ENCODE results near the gene NOS1AP. TPM values are rescaled to one million over a fixed set of nuclear protein-coding genes. Genes with fewer than 3 reads are reported as not detected.

NOS1AP gene
- total and polyA plus RNA-seq, 8 donors = 2.2 to 6.2 (median 3.3) TPM

- peaks cover 0 to 15% of the 10 kb centered on the region in 2 donors for H3K27me3 ChIP-seq
- ATAC-seq (no peak), DNase-seq (no peak)
- no peak overlapping the region for H3K27ac ChIP-seq
- H3K4me1 ChIP-seq = peaks cover 0 to under 1% of the 10 kb centered on the region in 2 donors
- intact Hi-C loops (cut with DNase I) = no loop called here
- H3K36me3 ChIP-seq = no peaks in the 10 kb centered on the region
- TF ChIP-seq, protein P1, sequence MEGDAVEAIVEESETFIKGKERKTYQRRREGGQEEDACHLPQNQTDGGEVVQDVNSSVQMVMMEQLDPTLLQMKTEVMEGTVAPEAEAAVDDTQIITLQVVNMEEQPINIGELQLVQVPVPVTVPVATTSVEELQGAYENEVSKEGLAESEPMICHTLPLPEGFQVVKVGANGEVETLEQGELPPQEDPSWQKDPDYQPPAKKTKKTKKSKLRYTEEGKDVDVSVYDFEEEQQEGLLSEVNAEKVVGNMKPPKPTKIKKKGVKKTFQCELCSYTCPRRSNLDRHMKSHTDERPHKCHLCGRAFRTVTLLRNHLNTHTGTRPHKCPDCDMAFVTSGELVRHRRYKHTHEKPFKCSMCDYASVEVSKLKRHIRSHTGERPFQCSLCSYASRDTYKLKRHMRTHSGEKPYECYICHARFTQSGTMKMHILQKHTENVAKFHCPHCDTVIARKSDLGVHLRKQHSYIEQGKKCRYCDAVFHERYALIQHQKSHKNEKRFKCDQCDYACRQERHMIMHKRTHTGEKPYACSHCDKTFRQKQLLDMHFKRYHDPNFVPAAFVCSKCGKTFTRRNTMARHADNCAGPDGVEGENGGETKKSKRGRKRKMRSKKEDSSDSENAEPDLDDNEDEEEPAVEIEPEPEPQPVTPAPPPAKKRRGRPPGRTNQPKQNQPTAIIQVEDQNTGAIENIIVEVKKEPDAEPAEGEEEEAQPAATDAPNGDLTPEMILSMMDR (IDR thresholded peaks at IDR 0.05) = no peak
- no peak overlapping the region for H3K4me3 ChIP-seq
- H3K9me3 ChIP-seq = no peaks in the 10 kb centered on the region
Measured at GRCh38 chr1:162397039-162397448, 327.6 kb downstream of the NOS1AP start.

GRCh38 chr1:162397943-162398560 lies 328.6 kb downstream of the NOS1AP start:
- intact Hi-C loops (cut with DNase I) = no loop called here
- no peak for ATAC-seq
- H3K27me3 ChIP-seq = peaks cover 0 to 15% of the 10 kb centered on the region in 2 donors
- no peaks in the 10 kb centered on the region for H3K9me3 ChIP-seq
- H3K4me3 ChIP-seq = no peak overlapping the region
- TF ChIP-seq, protein P1 (IDR thresholded peaks at IDR 0.05) = no peak
- DNase-seq = no peak
- H3K36me3 ChIP-seq = no peaks in the 10 kb centered on the region
- no peak overlapping the region for H3K27ac ChIP-seq
- H3K4me1 ChIP-seq = no peaks in the 10 kb centered on the region

GRCh38 chr1:162398999-162399580 lies 329.6 kb downstream of the NOS1AP start:
- H3K27ac ChIP-seq = no peak overlapping the region
- H3K4me3 ChIP-seq = no peak overlapping the region
- no peaks in the 10 kb centered on the region for H3K9me3 ChIP-seq
- intact Hi-C loops (cut with DNase I) = no loop called here
- H3K36me3 ChIP-seq = no peaks in the 10 kb centered on the region
- no peak for ATAC-seq
- peaks cover 0 to 15% of the 10 kb centered on the region in 2 donors for H3K27me3 ChIP-seq
- no peaks in the 10 kb centered on the region for H3K4me1 ChIP-seq
- TF ChIP-seq, protein P1 (IDR thresholded peaks at IDR 0.05) = no peak
- no peak for DNase-seq

DNA sequence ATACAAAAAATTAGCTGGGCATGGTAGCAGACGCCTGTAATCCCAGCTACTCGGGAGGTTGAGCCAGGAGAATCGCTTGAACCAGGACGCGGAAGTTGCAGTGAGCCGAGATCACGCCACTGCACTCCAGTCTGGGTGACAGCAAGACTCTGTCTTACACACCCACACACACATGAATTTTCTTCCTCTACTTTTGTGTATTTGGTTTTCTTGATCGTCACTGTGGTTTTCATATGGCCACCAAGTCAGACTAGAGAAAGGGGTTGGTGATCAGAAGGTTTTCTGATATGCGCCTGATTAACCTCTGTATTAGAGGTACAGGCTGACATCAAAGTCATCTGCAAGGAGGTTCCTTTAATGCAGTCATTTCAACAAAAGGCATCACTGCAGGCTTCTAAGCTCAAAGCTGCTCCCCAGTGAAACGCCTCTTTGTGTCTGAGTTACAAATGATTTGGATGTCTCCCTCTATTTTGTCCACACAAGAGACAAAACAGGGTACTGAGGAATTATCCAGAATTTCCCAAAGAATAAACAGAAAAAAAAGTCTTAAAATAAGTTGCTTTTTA lies 331.4 kb downstream of the NOS1AP start:
- intact Hi-C loops (cut with DNase I) = no loop called here
- H3K36me3 ChIP-seq = no peaks in the 10 kb centered on the region
- no peak overlapping the region for H3K4me3 ChIP-seq
- H3K27me3 ChIP-seq = peaks cover 0 to 15% of the 10 kb centered on the region in 2 donors
- ATAC-seq = no peak
- no peak overlapping the region for H3K27ac ChIP-seq
- DNase-seq = no peak
- H3K9me3 ChIP-seq = no peaks in the 10 kb centered on the region
- H3K4me1 ChIP-seq = no peaks in the 10 kb centered on the region
- TF ChIP-seq, protein P1 (IDR thresholded peaks at IDR 0.05) = no peak

- intact Hi-C loops (cut with DNase I) = no loop called here
- Histone ChIP-seq H3K4me1 (no peaks in the 10 kb centered on the region), H3K27me3 (no peaks in the 10 kb centered on the region), H3K27ac (no peak overlapping the region), H3K4me3 (no peak overlapping the region), H3K9me3 (no peaks in the 10 kb centered on the region), H3K36me3 (no peaks in the 10 kb centered on the region)
- TF ChIP-seq, protein P1 (IDR thresholded peaks at IDR 0.05) = no peak
- DNase-seq (no peak), ATAC-seq (no peak)
Measured at GRCh38 chr1:162404550-162405160, 335.2 kb downstream of the NOS1AP start.
